Mesodermal cell (in vitro differentiated cells): Measurements from ENCODE around the gene PTPRN2.

Experiments used
- H3K27ac ChIP-seq: 2 replicates; pipeline ENCODE4 v1.7.0; 2013; ENCODE audit warnings: mild to moderate bottlenecking, low read depth, low read length, moderate library complexity; ENCODE audit not compliant: severe bottlenecking
- H3K36me3 ChIP-seq: 2 replicates; pipeline ENCODE4 v1.7.1; 2013; ENCODE audit warnings: mild to moderate bottlenecking, low read length, moderate library complexity; ENCODE audit not compliant: control insufficient read depth, insufficient read depth
- H3K4me1 ChIP-seq: one replicate; pipeline ENCODE4 v1.7.1; 2013; ENCODE audit warnings: mild to moderate bottlenecking, low read length; ENCODE audit not compliant: insufficient read depth, control insufficient read depth, poor library complexity, severe bottlenecking
- H3K4me3 ChIP-seq: 2 replicates; pipeline ENCODE4 v1.7.0; 2013; ENCODE audit warnings: low read length, control low read depth, mild to moderate bottlenecking; ENCODE audit not compliant: insufficient read depth, poor library complexity, severe bottlenecking; ENCODE audit errors: extremely low read depth
- H3K9me3 ChIP-seq: 2 replicates; pipeline ENCODE4 v1.7.1; 2013; ENCODE audit warnings: mild to moderate bottlenecking, low read length, moderate library complexity; ENCODE audit not compliant: control insufficient read depth
- WGBS, 2 experiments: methylation state at CpG; one replicate each; pipeline ENCODE4 v1.1.5; 2013; ENCODE audit warnings: missing lambda C conversion rate in 2 of 2; ENCODE audit not compliant: insufficient coverage in 2 of 2; 5-methylcytosine and 5-hydroxymethylcytosine counted together

Gene PTPRN2

GRCh38 chr7:157817433-157817832, 770.2 kb downstream of the PTPRN2 start:
- H3K9me3 ChIP-seq, result peaks cover 75% of the 10 kb centered on the region
- no peak overlapping the region for H3K27ac ChIP-seq
- WGBS, 2 experiments, result 72 to 75% methylated on average over 7 of the region's 11 CpGs
- no peak overlapping the region for H3K4me3 ChIP-seq
- no peaks in the 10 kb centered on the region for H3K4me1 ChIP-seq
- no peaks in the 10 kb centered on the region for H3K36me3 ChIP-seq

- Histone ChIP-seq H3K27ac (no peak overlapping the region), H3K4me1 (no peaks in the 10 kb centered on the region), H3K36me3 (no peaks in the 10 kb centered on the region), H3K4me3 (no peak overlapping the region), H3K9me3 (peaks cover 72% of the 10 kb centered on the region)
- 87 to 89% methylated on average over 14 to 24 of the region's 26 CpGs for WGBS, 2 experiments
These were observed 770.9 kb downstream of the PTPRN2 start for GRCh38 chr7:157816526-157817250.

- H3K27ac ChIP-seq, result no peak overlapping the region
- WGBS, 2 experiments, result 74 to 81% methylated on average over 8 to 9 of the region's 12 CpGs
These were observed 771.5 kb downstream of the PTPRN2 start for GRCh38 chr7:157816086-157816485.

GRCh38 chr7:157815706-157816022, 772.0 kb downstream of the PTPRN2 start:
- Histone ChIP-seq H3K27ac (no peak overlapping the region), H3K4me1 (no peaks in the 10 kb centered on the region), H3K4me3 (no peak overlapping the region), H3K36me3 (no peaks in the 10 kb centered on the region), H3K9me3 (peaks cover 70% of the 10 kb centered on the region)
- 79 to 84% methylated on average over 10 of the region's 10 CpGs for WGBS, 2 experiments

More at GRCh38 chr7:157816086-157816485, 771.5 kb downstream of the PTPRN2 start:
- no peaks in the 10 kb centered on the region for H3K36me3 ChIP-seq
- H3K4me3 ChIP-seq, result no peak overlapping the region
- H3K9me3 ChIP-seq, result peaks cover 72% of the 10 kb centered on the region
- H3K4me1 ChIP-seq, result no peaks in the 10 kb centered on the region

- Histone ChIP-seq H3K4me3 (no peak overlapping the region), H3K4me1 (no peaks in the 10 kb centered on the region), H3K36me3 (no peaks in the 10 kb centered on the region), H3K9me3 (peaks cover 71% of the 10 kb centered on the region), H3K27ac (no peak overlapping the region)
- WGBS, 2 experiments, result 81 to 82% methylated on average over 27 of the region's 28 CpGs
These were observed 772.5 kb downstream of the PTPRN2 start for GRCh38 chr7:157814931-157815705.

- 88 to 89% methylated on average over 35 to 40 of the region's 46 CpGs for WGBS, 2 experiments
- Histone ChIP-seq H3K9me3 (peaks cover 75% of the 10 kb centered on the region), H3K27ac (no peak overlapping the region), H3K4me3 (no peak overlapping the region), H3K4me1 (no peaks in the 10 kb centered on the region), H3K36me3 (no peaks in the 10 kb centered on the region)
These were observed 773.6 kb downstream of the PTPRN2 start for GRCh38 chr7:157813741-157814661.

GRCh38 chr7:157813053-157813452, 774.6 kb downstream of the PTPRN2 start:
- 88 to 93% methylated on average over 14 to 17 of the region's 17 CpGs for WGBS, 2 experiments
- Histone ChIP-seq H3K27ac (no peak overlapping the region), H3K4me3 (no peak overlapping the region), H3K4me1 (no peaks in the 10 kb centered on the region), H3K9me3 (peaks cover 74% of the 10 kb centered on the region), H3K36me3 (no peaks in the 10 kb centered on the region)

- H3K4me3 ChIP-seq, result no peak overlapping the region
- WGBS, 2 experiments, result 84 to 86% methylated on average over 8 to 12 of the region's 16 CpGs
- H3K27ac ChIP-seq, result no peak overlapping the region
- H3K36me3 ChIP-seq, result no peaks in the 10 kb centered on the region
- H3K9me3 ChIP-seq, result peaks cover 74% of the 10 kb centered on the region
- H3K4me1 ChIP-seq, result no peaks in the 10 kb centered on the region
These were observed 775.7 kb downstream of the PTPRN2 start for GRCh38 chr7:157811946-157812345.

GRCh38 chr7:157809863-157810851, 777.5 kb downstream of the PTPRN2 start:
- H3K4me3 ChIP-seq, result no peak overlapping the region
- 88 to 89% methylated on average over 50 to 54 of the region's 55 CpGs for WGBS, 2 experiments
- no peaks in the 10 kb centered on the region for H3K4me1 ChIP-seq
- H3K9me3 ChIP-seq, result peaks cover 67% of the 10 kb centered on the region
- H3K27ac ChIP-seq, result no peak overlapping the region
- no peaks in the 10 kb centered on the region for H3K36me3 ChIP-seq
